ENCODE data around the gene CEACAM1. TPM values are rescaled to one million over a fixed set of nuclear protein-coding genes. Genes with fewer than 3 reads are reported as not detected.

CEACAM1 gene
- total RNA-seq (2012; rRNA removed) = under 0.01 TPM in 1 of 2 replicates, not detected in the other

DNA sequence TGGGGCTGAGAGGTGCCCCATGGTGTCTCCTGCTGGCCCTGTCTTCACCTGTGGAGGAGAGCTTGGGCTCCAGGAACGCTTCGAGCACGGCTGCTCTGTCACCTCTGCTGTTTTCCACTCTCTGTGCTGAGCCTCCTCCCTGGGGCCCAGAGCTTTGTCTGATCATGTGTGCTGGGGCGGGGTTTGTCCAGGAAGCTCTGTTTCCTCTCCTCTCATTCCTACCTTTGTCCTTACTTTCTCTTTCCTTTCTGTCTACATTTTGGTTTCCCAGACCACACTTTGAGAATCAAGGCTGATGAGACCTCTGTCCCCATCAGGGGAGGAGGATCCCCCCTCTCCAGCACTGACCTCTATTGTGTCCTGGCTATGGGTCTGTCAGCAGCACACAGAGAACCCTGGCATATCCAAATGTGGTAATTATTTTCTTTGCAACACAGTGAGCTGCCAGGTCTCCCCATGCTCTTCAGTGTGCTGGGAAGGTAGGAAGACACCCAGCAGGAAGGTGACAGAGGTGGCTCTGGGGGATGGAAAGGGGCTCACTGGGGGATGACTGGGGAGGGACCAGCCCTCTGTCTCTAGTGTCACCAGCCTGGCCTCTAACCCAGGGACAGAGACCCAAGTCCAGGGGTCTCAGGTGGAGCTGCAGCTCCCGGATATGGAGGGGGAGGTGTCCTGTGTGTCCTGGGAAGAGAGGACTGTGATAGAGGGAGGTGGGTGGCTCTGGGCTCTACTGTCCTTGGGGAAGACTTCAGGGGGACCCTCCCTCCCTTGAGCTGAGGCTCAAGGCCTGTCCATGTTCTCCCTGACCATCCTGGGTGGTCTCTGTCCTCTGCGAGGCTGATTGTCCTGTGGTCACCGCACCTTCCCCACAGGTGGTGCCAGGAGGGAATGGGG is at the start of gene CEACAM1:
Gene CEACAM1, minus strand, starts transcription at position 128 of the 894 bp plus-strand sequence. Its CDS starts 107 bp downstream, at position 21.
- Histone ChIP-seq H3K27me3 (ENCODE audit: control insufficient read depth, insufficient read depth, low read length) (peaks cover 32% of the 10 kb centered on the region), H3K9ac (ENCODE audit: low read depth, low read length) (no peak within 1 kb of the TSS), H3K4me3 (ENCODE audit: low read length) (no peak within 1 kb of the TSS), H3K4me2 (ENCODE audit: low read length) (no peak within 1 kb of the TSS), H3K9me3 (replicated peaks; ENCODE audit: low read length) (no peaks in the 10 kb centered on the region), H3K36me3 (ENCODE audit: insufficient read depth, low read length) (no peaks in the 10 kb centered on the region), H3K4me1 (ENCODE audit: control insufficient read depth, insufficient read depth, low read length) (no peaks in the 10 kb centered on the region)

GRCh38 chr19:42577016-42577415 is 48.7 kb upstream of the CEACAM1 start:
- no peak overlapping the region for H3K4me2 ChIP-seq (ENCODE audit: low read length)
- H3K36me3 ChIP-seq (ENCODE audit: insufficient read depth, low read length) = no peaks in the 10 kb centered on the region
- H3K9ac ChIP-seq (ENCODE audit: low read depth, low read length) = no peak overlapping the region
- peaks cover 52% of the 10 kb centered on the region for H3K27me3 ChIP-seq (ENCODE audit: control insufficient read depth, insufficient read depth, low read length)
- no peaks in the 10 kb centered on the region for H3K4me1 ChIP-seq (ENCODE audit: control insufficient read depth, insufficient read depth, low read length)
- H3K9me3 ChIP-seq (replicated peaks; ENCODE audit: low read length) = no peaks in the 10 kb centered on the region
- no peak overlapping the region for H3K4me3 ChIP-seq (ENCODE audit: low read length)

DNA sequence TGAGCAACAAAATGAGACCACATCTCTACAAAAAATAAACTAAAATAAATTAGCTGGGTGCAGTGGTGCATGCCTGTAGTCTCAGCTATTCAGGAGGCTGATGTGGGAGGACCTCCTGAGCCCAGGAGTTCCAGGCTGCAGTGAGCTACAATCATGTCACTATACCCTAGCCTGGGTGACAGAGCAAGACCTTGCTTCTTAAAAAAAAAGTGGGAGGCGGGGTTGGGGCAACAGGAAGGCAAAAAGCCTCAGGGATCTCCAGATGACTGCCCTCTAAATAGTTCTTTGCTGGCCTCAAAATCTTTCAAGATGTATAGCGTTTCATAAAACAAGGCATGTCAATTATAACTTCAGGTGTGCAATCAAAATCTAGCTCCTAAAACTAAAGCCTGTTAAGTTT is 48.0 kb upstream of the CEACAM1 start:
- no peak overlapping the region for H3K9ac ChIP-seq (ENCODE audit: low read depth, low read length)
- H3K4me3 ChIP-seq (ENCODE audit: low read length) = no peak overlapping the region
- no peak overlapping the region for H3K4me2 ChIP-seq (ENCODE audit: low read length)
- peaks cover 52% of the 10 kb centered on the region for H3K27me3 ChIP-seq (ENCODE audit: control insufficient read depth, insufficient read depth, low read length)
- no peaks in the 10 kb centered on the region for H3K4me1 ChIP-seq (ENCODE audit: control insufficient read depth, insufficient read depth, low read length)
- no peaks in the 10 kb centered on the region for H3K9me3 ChIP-seq (replicated peaks; ENCODE audit: low read length)
- H3K36me3 ChIP-seq (ENCODE audit: insufficient read depth, low read length) = no peaks in the 10 kb centered on the region

DNA sequence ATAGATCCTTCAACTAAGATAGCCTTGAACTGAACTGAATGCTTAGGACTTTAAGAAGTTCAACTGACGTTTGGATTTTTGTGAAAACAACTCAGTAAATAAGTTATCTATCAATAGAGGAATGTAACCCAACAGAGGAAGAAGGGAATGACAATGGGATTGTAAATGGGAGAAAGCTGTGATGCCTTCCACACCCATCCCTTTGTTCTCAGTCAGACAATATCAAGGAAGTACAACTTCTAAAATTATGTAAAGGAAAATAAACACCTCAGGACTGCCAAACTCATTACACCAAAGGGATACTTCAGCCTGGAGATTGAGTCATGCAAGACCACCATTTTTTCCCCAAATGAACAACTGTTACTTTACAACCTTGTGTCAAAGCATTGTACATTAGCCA is 45.4 kb upstream of the CEACAM1 start:
- no peaks in the 10 kb centered on the region for H3K4me1 ChIP-seq (ENCODE audit: control insufficient read depth, insufficient read depth, low read length)
- H3K9me3 ChIP-seq (replicated peaks; ENCODE audit: low read length) = no peaks in the 10 kb centered on the region
- H3K36me3 ChIP-seq (ENCODE audit: insufficient read depth, low read length) = no peaks in the 10 kb centered on the region
- H3K4me3 ChIP-seq (ENCODE audit: low read length) = no peak overlapping the region
- no peak overlapping the region for H3K4me2 ChIP-seq (ENCODE audit: low read length)
- no peak overlapping the region for H3K9ac ChIP-seq (ENCODE audit: low read depth, low read length)
- peaks cover 59% of the 10 kb centered on the region for H3K27me3 ChIP-seq (ENCODE audit: control insufficient read depth, insufficient read depth, low read length)

DNA sequence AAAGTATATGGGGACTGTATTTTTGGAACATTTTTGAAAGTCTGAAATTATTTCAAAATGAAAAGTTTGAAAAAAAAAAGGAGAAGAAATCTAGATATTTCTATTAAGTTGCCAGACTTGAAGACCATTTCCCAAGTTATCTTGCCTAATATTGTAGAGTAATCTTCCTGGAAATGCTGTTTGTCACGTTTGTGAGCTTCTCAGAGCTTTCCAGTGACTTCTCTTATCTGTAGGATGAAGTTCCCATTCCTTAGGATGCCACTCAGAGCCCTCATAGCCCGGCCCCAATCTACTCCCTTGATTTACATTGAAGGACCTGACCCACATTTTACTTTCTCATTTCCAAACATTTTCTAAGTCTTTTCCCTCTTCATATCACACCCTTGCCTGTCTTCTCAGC is 42.8 kb upstream of the CEACAM1 start:
- H3K4me1 ChIP-seq (ENCODE audit: control insufficient read depth, insufficient read depth, low read length) = no peaks in the 10 kb centered on the region

DNA sequence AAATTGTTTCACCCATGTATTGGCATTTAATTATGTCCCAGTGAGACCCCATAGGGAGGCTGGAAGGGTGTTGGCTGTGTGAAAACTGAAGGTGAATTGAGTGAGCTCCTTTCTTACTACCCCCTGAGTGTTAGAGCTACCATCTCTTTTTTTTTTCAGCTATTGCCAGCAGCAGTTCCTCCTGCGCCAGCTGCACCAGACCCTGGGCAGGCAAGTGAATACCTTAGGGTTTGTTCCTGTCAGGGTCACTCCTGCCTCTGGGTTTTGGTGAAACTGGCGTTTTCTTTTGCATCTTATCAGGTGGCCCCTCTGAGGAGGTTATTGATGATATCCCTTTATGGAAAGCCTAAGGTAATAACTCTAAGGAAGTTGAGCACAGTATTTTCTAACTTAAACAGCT is 40.9 kb upstream of the CEACAM1 start:
- Histone ChIP-seq H3K4me3 (ENCODE audit: low read length) (no peak overlapping the region), H3K9me3 (replicated peaks; ENCODE audit: low read length) (no peaks in the 10 kb centered on the region), H3K27me3 (ENCODE audit: control insufficient read depth, insufficient read depth, low read length) (peaks cover 54% of the 10 kb centered on the region), H3K9ac (ENCODE audit: low read depth, low read length) (no peak overlapping the region), H3K4me1 (ENCODE audit: control insufficient read depth, insufficient read depth, low read length) (no peaks in the 10 kb centered on the region), H3K36me3 (ENCODE audit: insufficient read depth, low read length) (no peaks in the 10 kb centered on the region), H3K4me2 (ENCODE audit: low read length) (no peak overlapping the region)

More for the DNA sequence above, 42.8 kb upstream of the CEACAM1 start:
- Histone ChIP-seq H3K9ac (ENCODE audit: low read depth, low read length) (no peak overlapping the region), H3K27me3 (ENCODE audit: control insufficient read depth, insufficient read depth, low read length) (peaks cover 59% of the 10 kb centered on the region), H3K4me2 (ENCODE audit: low read length) (no peak overlapping the region), H3K36me3 (ENCODE audit: insufficient read depth, low read length) (no peaks in the 10 kb centered on the region), H3K9me3 (replicated peaks; ENCODE audit: low read length) (no peaks in the 10 kb centered on the region), H3K4me3 (ENCODE audit: low read length) (no peak overlapping the region)

GRCh38 chr19:42568006-42568405 is 39.7 kb upstream of the CEACAM1 start:
- Histone ChIP-seq H3K4me1 (ENCODE audit: control insufficient read depth, insufficient read depth, low read length) (no peaks in the 10 kb centered on the region), H3K4me2 (ENCODE audit: low read length) (no peak overlapping the region), H3K36me3 (ENCODE audit: insufficient read depth, low read length) (no peaks in the 10 kb centered on the region), H3K4me3 (ENCODE audit: low read length) (no peak overlapping the region), H3K27me3 (ENCODE audit: control insufficient read depth, insufficient read depth, low read length) (peaks cover 51% of the 10 kb centered on the region), H3K9ac (ENCODE audit: low read depth, low read length) (no peak overlapping the region), H3K9me3 (replicated peaks; ENCODE audit: low read length) (no peaks in the 10 kb centered on the region)

DNA sequence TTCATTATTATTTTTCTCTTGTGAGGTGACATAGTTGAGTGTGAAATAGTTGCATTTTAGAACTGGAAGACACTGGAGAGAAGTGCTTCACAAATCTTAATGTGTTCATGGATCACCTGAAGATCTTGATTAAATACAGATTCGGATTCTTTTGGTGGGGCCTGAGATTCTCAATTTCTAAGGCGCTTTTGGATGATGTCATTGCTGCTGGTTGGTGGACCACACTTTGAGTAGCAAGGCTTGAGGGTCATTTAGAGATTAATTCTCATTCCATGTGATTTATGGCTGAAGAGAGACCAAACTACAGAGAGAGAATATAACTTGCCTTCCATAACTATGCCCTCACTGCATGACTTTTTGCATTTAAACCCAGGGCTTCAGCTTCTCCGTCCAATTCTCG is 39.3 kb upstream of the CEACAM1 start:
- no peak overlapping the region for H3K9ac ChIP-seq (ENCODE audit: low read depth, low read length)
- peaks cover 55% of the 10 kb centered on the region for H3K27me3 ChIP-seq (ENCODE audit: control insufficient read depth, insufficient read depth, low read length)
- no peak overlapping the region for H3K4me3 ChIP-seq (ENCODE audit: low read length)
- no peaks in the 10 kb centered on the region for H3K9me3 ChIP-seq (replicated peaks; ENCODE audit: low read length)
- H3K36me3 ChIP-seq (ENCODE audit: insufficient read depth, low read length) = no peaks in the 10 kb centered on the region
- no peak overlapping the region for H3K4me2 ChIP-seq (ENCODE audit: low read length)
- H3K4me1 ChIP-seq (ENCODE audit: control insufficient read depth, insufficient read depth, low read length) = no peaks in the 10 kb centered on the region

GRCh38 chr19:42563352-42564210 is 35.3 kb upstream of the CEACAM1 start:
- Histone ChIP-seq H3K9ac (ENCODE audit: low read depth, low read length) (no peak overlapping the region), H3K36me3 (ENCODE audit: insufficient read depth, low read length) (no peaks in the 10 kb centered on the region), H3K4me2 (ENCODE audit: low read length) (no peak overlapping the region), H3K9me3 (replicated peaks; ENCODE audit: low read length) (no peaks in the 10 kb centered on the region), H3K4me3 (ENCODE audit: low read length) (no peak overlapping the region), H3K4me1 (ENCODE audit: control insufficient read depth, insufficient read depth, low read length) (no peaks in the 10 kb centered on the region), H3K27me3 (ENCODE audit: control insufficient read depth, insufficient read depth, low read length) (peaks cover 67% of the 10 kb centered on the region)

- Histone ChIP-seq H3K36me3 (ENCODE audit: insufficient read depth, low read length) (no peaks in the 10 kb centered on the region), H3K27me3 (ENCODE audit: control insufficient read depth, insufficient read depth, low read length) (peaks cover 69% of the 10 kb centered on the region), H3K4me3 (ENCODE audit: low read length) (no peak overlapping the region), H3K9ac (ENCODE audit: low read depth, low read length) (no peak overlapping the region), H3K4me2 (ENCODE audit: low read length) (no peak overlapping the region), H3K4me1 (ENCODE audit: control insufficient read depth, insufficient read depth, low read length) (no peaks in the 10 kb centered on the region), H3K9me3 (replicated peaks; ENCODE audit: low read length) (no peaks in the 10 kb centered on the region)
These were observed 33.2 kb upstream of the CEACAM1 start for GRCh38 chr19:42561512-42561911.

DNA sequence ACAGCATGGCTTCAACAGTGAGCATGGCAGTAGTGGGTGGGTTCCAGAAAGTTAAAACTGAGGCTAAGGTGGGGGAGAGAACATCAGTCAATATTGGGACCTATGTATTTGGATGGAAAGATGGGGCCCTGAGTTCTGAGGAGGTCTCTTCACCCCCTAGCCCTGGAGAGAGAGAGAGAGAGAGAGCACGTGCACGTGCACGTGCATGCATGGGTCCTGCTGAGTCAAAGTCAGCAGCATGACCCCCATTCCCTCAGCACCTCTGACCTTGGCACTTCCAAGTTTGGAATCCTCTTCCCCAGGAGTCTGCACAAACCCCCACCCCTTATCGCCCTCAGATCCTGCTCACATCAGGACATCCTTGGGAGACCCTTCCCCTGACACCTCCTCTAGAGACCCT is 32.5 kb upstream of the CEACAM1 start:
- peaks cover 73% of the 10 kb centered on the region for H3K27me3 ChIP-seq (ENCODE audit: control insufficient read depth, insufficient read depth, low read length)

More for the DNA sequence above, 32.5 kb upstream of the CEACAM1 start:
- H3K9ac ChIP-seq (ENCODE audit: low read depth, low read length) = no peak overlapping the region
- H3K4me1 ChIP-seq (ENCODE audit: control insufficient read depth, insufficient read depth, low read length) = no peaks in the 10 kb centered on the region
- H3K36me3 ChIP-seq (ENCODE audit: insufficient read depth, low read length) = no peaks in the 10 kb centered on the region
- H3K4me3 ChIP-seq (ENCODE audit: low read length) = no peak overlapping the region
- H3K9me3 ChIP-seq (replicated peaks; ENCODE audit: low read length) = no peaks in the 10 kb centered on the region
- no peak overlapping the region for H3K4me2 ChIP-seq (ENCODE audit: low read length)

All from skeletal muscle satellite cell (primary cell).